Glutamatergic neuron (in vitro differentiated cells): ENCODE measurements around the gene PIGV. TPM values are rescaled to one million over a fixed set of nuclear protein-coding genes. Genes with fewer than 3 reads are reported as not detected.
"Not testable (repeated sequence)": the region's sequence is repeated elsewhere in the genome, so short reads cannot be mapped to it uniquely, and the experiment has no call there.

Source experiments
- DNase-seq: peaks from one replicate; pipeline ENCODE4 v3.0.0; 2022
- H3K27ac Mint-ChIP-seq: one replicate; pipeline ENCODE4 v1.8.0; 2020; ENCODE audit warnings: mild to moderate bottlenecking, mixed read lengths, inconsistent platforms; ENCODE audit not compliant: unreplicated experiment
- H3K27me3 Mint-ChIP-seq: one replicate; pipeline ENCODE4 v1.8.0; 2020; ENCODE audit warnings: mild to moderate bottlenecking, moderate library complexity, mixed read lengths, inconsistent platforms; ENCODE audit not compliant: unreplicated experiment
- H3K36me3 Mint-ChIP-seq: one replicate; pipeline ENCODE4 v1.8.0; 2020; ENCODE audit warnings: mild to moderate bottlenecking, mixed read lengths, inconsistent platforms; ENCODE audit not compliant: unreplicated experiment
- H3K4me1 Mint-ChIP-seq: one replicate; pipeline ENCODE4 v1.8.0; 2020; ENCODE audit warnings: mild to moderate bottlenecking, low read depth, mixed read lengths, inconsistent platforms; ENCODE audit not compliant: unreplicated experiment
- H3K4me3 Mint-ChIP-seq: one replicate; pipeline ENCODE4 v1.8.0; 2020; ENCODE audit warnings: mild to moderate bottlenecking, mixed read lengths, inconsistent platforms; ENCODE audit not compliant: unreplicated experiment
- H3K9me3 Mint-ChIP-seq: one replicate; pipeline ENCODE4 v1.8.0; 2020; ENCODE audit warnings: mild to moderate bottlenecking, moderate library complexity, mixed read lengths, inconsistent platforms; ENCODE audit not compliant: unreplicated experiment
- total RNA-seq: library from RNA; stranded (reverse); fragmentation: NEBNext Ultra II Directional; extraction: Animal tissue kit (Norgen Biotek cat#: 25700); gene quantifications from one replicate; pipeline ENCODE4 v1.2.1, GENCODE V29; 2021; ENCODE audit not compliant: unreplicated experiment
- TF ChIP-seq, protein P1 (sequence below): fragments of 200-600 bp; sonication (generic); IDR thresholded peaks from one replicate; pipeline ENCODE4 v1.5.0; 2021; ENCODE audit not compliant: partially characterized antibody, unreplicated experiment

The PIGV gene
- total RNA-seq, 1 donor from 2014 or later = 6.7 TPM

GRCh38 chr1:26833432-26834405, 46.0 kb downstream of the PIGV start:
- Mint-ChIP-seq H3K4me3 (no peak overlapping the region), H3K9me3 (peaks cover 1% of the 10 kb centered on the region)

GRCh38 chr1:26837665-26838064, 49.9 kb downstream of the PIGV start:
- not testable (repeated sequence) for H3K9me3 Mint-ChIP-seq, H3K27me3 Mint-ChIP-seq, H3K4me3 Mint-ChIP-seq, H3K36me3 Mint-ChIP-seq, H3K4me1 Mint-ChIP-seq, DNase-seq, H3K27ac Mint-ChIP-seq

More at GRCh38 chr1:26833432-26834405, 46.0 kb downstream of the PIGV start:
- Mint-ChIP-seq H3K27ac (no peak overlapping the region), H3K4me1 (peaks cover 20% of the 10 kb centered on the region), H3K27me3 (peaks cover 13% of the 10 kb centered on the region), H3K36me3 (no peaks in the 10 kb centered on the region)
- DNase-seq = no peak
- TF ChIP-seq, protein P1, sequence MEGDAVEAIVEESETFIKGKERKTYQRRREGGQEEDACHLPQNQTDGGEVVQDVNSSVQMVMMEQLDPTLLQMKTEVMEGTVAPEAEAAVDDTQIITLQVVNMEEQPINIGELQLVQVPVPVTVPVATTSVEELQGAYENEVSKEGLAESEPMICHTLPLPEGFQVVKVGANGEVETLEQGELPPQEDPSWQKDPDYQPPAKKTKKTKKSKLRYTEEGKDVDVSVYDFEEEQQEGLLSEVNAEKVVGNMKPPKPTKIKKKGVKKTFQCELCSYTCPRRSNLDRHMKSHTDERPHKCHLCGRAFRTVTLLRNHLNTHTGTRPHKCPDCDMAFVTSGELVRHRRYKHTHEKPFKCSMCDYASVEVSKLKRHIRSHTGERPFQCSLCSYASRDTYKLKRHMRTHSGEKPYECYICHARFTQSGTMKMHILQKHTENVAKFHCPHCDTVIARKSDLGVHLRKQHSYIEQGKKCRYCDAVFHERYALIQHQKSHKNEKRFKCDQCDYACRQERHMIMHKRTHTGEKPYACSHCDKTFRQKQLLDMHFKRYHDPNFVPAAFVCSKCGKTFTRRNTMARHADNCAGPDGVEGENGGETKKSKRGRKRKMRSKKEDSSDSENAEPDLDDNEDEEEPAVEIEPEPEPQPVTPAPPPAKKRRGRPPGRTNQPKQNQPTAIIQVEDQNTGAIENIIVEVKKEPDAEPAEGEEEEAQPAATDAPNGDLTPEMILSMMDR = no peak

DNA sequence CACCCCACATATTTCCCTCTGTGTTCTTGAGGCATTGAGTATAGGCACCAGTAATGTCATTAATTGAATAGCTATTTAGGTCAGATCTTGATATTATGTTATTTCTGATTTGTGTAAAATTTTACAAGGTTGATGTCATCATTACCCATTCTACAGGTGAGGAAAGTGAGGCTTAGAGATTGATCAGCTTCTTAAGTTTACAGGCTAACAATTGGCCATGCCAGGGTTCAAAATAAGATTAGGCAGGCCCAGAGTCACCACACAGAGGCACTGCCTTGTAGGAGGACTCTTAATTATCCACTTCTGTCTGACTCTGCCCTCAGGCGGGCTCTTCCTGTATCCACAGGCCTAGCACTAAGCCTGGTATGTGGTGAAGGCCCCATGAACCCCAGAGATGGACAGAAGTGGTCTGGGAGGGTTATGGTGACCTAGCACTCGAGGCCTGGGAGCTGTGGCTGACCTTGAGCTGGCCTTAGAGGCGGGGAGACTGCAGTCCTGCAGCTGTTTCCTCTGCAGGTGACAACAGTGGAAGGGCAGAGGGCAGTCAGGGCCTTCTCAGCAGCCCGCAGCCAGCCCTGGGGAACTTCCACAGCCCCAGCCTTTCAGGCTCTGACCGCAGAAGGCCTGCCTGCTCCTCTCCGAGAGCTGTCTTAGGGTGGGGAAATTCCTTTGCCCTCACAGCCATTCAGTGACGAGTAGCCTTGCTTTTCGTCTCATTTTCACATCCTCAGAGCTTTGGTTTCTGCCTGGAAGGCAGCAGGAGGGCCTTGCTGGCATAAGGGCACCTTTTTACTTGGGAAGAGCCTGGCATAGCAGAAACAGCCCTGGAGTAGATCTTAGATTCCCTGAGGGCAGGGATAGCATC, 51.0 kb downstream of the PIGV start:
- Mint-ChIP-seq H3K27me3 (peaks cover 7% of the 10 kb centered on the region), H3K4me3 (no peak overlapping the region), H3K4me1 (no peaks in the 10 kb centered on the region), H3K27ac (no peak overlapping the region), H3K36me3 (no peaks in the 10 kb centered on the region), H3K9me3 (no peaks in the 10 kb centered on the region)
- no peak for DNase-seq
- TF ChIP-seq, protein P1 = no peak

DNA sequence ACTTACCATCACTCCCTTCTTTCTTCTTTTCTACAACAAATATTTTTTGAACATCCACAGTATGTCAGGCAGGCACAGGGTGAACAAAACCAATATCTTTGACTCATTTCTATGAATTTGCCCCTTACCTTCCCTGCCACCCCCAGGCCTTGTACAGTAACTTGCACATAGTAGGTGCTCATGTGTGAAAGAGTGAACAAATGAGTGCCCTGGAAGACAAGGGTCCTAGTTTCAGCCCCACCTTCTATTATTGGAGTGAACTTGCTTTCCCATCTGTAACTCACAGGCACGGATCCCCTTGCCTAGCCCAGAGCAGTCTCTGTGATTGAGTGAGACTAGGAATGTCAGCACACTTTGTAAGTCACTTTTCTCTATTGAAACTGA, 51.6 kb downstream of the PIGV start:
- H3K27ac Mint-ChIP-seq = no peak overlapping the region
- no peak for DNase-seq
- H3K4me3 Mint-ChIP-seq = no peak overlapping the region
- no peaks in the 10 kb centered on the region for H3K4me1 Mint-ChIP-seq
- TF ChIP-seq, protein P1 = no peak
- peaks cover 5% of the 10 kb centered on the region for H3K27me3 Mint-ChIP-seq
- no peaks in the 10 kb centered on the region for H3K36me3 Mint-ChIP-seq
- H3K9me3 Mint-ChIP-seq = no peaks in the 10 kb centered on the region

DNA sequence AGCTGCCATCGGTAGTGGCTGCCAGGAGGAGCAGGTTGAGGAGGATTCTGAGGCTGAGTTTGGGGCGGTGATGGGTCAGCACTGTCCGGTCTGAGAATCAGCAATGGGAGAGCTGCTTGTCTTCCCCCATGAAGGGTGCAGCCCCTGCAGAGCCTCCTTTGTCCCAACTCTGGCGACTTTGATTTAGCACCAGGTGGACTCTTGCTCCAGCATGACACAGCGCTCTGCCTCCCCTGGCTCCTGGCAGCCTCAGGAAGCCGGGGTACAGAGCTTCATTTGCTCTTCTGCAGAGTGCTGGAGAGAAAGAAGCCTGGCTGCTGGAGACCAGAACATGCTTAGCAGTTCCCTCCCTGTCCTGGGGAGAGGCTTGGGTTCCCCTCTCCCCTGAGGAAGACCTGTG, 52.0 kb downstream of the PIGV start:
- Mint-ChIP-seq H3K9me3 (no peaks in the 10 kb centered on the region), H3K27ac (no peak overlapping the region), H3K36me3 (no peaks in the 10 kb centered on the region), H3K4me3 (no peak overlapping the region), H3K27me3 (peaks cover 5% of the 10 kb centered on the region), H3K4me1 (no peaks in the 10 kb centered on the region)
- TF ChIP-seq, protein P1 = no peak
- DNase-seq = no peak
